Spleen (tissue), 11 donors: ENCODE data around the gene DSC3. TPM values are rescaled to one million over a fixed set of nuclear protein-coding genes. Genes with fewer than 3 reads are reported as not detected.

Experiments
- DNase-seq: peaks from one replicate; pipeline ENCODE4 v3.0.0-alpha.2; 2020
- H3K27ac ChIP-seq, 8 donors: fragments of 200-600 bp; sonication (generic) in 7 of 8; 1 replicate in 4 of 8; 2 replicates in 4 of 8; pipeline versions ENCODE4 v1.5.0 to v1.8.0; 2016 to 2021; ENCODE audit warnings: inconsistent platforms in 4 of 8, mild to moderate bottlenecking in 4 of 8, moderate library complexity in 1 of 8
- H3K27me3 ChIP-seq, 7 donors: fragments of 200-600 bp; sonication (generic) in 6 of 7; replicated peaks in 1 of 7; 1 replicate in 4 of 7; 2 replicates in 3 of 7; pipeline versions ENCODE4 v1.5.0 to v1.8.0; 2016 to 2021; ENCODE audit warnings: inconsistent platforms in 3 of 7, mild to moderate bottlenecking in 1 of 7
- H3K36me3 ChIP-seq, 6 donors: fragments of 200-600 bp; sonication (generic) in 5 of 6; 1 replicate in 4 of 6; 2 replicates in 2 of 6; pipeline versions ENCODE4 v1.5.0 to v1.8.0; 2016 to 2021; ENCODE audit warnings: inconsistent platforms in 2 of 6
- H3K4me1 ChIP-seq, 6 donors: fragments of 200-600 bp; sonication (generic) in 5 of 6; 1 replicate in 3 of 6; 2 replicates in 3 of 6; pipeline versions ENCODE4 v1.5.0 to v1.8.0; 2016 to 2021; ENCODE audit warnings: inconsistent platforms in 3 of 6
- H3K4me3 ChIP-seq, 8 donors: fragments of 200-600 bp; sonication (generic) in 7 of 8; 1 replicate in 4 of 8; 2 replicates in 4 of 8; pipeline versions ENCODE4 v1.5.0 to v1.8.0; 2016 to 2021; ENCODE audit warnings: inconsistent platforms in 4 of 8, mild to moderate bottlenecking in 4 of 8, moderate library complexity in 2 of 8
- H3K9me3 ChIP-seq, 8 donors: fragments of 200-600 bp; sonication (generic) in 7 of 8; 1 replicate in 4 of 8; 2 replicates in 4 of 8; pipeline versions ENCODE4 v1.5.0 to v1.8.0; 2016 to 2021; ENCODE audit warnings: inconsistent platforms in 4 of 8
- POLR2A ChIP-seq, 3 donors: fragments of 450-650 bp; IDR thresholded peaks; one replicate each; pipeline ENCODE4 v1.5.1; 2017; ENCODE audit warnings: antibody characterized with exemption in 3 of 3, mild to moderate bottlenecking in 1 of 3
- POLR2AphosphoS5 ChIP-seq, 3 donors: sonication (generic); formaldehyde crosslinking; IDR thresholded peaks; one replicate each; pipeline ENCODE4 v1.5.1; 2017; ENCODE audit warnings: antibody characterized with exemption in 3 of 3
- WGBS, 5 donors: extraction: QIAGEN DNeasy Blood & Tissue Kit in 3 of 5; methylation state at CpG; one replicate each; pipeline versions ENCODE4 v1.1.5 to v1.1.7; 2013 to 2018; 5-methylcytosine and 5-hydroxymethylcytosine counted together
- intact Hi-C: fragments of 100-400 bp; cut with DNase I; formaldehyde crosslinking; loops from one replicate; pipeline ENCODE4 v1.15.0; 2023; ENCODE audit warnings: low total_unique reads
- polyA plus RNA-seq, 3 donors: library from polyadenylated mRNA; stranded (reverse); fragments of 200-250 nt; gene quantifications; one replicate each; pipeline ENCODE4 v1.2.1, GENCODE V29; 2013
- total RNA-seq, 7 donors: library from RNA; depleted of rRNA in 3 of 7; stranded (reverse); fragments of >200 nt in 3 of 7; fragmentation: NEBNext Ultra II Directional in 4 of 7; extraction: Animal tissue kit (Norgen Biotek cat#: 25700) in 4 of 7; gene quantifications; one replicate each; pipeline versions ENCODE4 v1.1.0 to v1.2.1, GENCODE V29; 2016 to 2021
- TF ChIP-seq, protein P1 (sequence below), 11 experiments: fragments of 200-600 bp in 7 of 11; fragments of 450-650 bp in 4 of 11; sonication (generic) in 4 of 11; IDR thresholded peaks in 8 of 11; conservative IDR thresholded peaks in 3 of 11; 1 replicate in 7 of 11; 2 replicates in 4 of 11; pipeline versions ENCODE4 v1.4.0 to v1.8.0; 2016 to 2021; ENCODE audit warnings: antibody characterized with exemption in 11 of 11, inconsistent platforms in 4 of 11, mild to moderate bottlenecking in 1 of 11
- donor health status: healthy with polysubstance abuse.
- donor health status: DM: no; HTN: no; CAD: no; lungs with moderate emphysema.
- donor health status: DM: no; HTN: no; CAD: no.
- donor health status: Bipolar disorder and iron deficiency.
- donor health status: healthy.
- donor health status: DM: no; HTN: no; CAD: no.
- donor health status: DM: yes; HTN: yes; CAD: no.

Gene DSC3
- total and polyA plus RNA-seq, 10 donors, result 0.03 to 0.14 (median 0.07) TPM; not detected in 6

DNA sequence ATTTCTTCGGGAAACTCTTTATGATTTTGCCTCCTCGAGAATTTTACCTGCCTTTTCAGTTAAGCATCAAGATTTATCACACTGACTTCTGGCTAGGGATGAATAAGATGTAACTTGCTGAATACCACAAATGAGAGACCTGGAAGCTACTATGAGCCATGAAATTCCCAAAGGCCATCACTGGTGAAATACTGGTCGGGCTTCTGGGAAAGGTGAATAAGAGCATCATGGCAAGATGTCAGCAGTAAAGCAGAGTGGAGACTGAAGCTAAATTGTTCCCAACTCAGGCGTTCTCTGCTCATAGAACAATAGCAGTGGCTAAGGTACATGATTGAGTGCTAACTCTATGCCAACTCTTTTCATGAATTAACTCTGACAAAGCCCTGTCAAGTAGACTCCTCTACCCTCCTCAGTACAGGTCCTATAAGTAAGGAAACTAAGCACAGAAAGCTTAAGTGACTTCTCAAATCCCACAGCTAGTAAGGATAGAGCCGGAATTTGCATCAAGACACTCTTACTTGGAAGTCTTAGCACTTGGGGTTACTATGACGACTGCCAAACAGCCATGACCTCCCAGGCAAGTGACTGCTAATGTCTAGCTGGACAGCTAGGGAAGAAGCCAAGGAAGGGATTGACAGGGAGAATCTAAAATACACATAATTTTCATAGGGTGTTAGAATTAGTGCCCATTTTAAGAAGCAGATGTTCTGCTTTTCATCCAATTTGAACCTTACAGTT lies 22.7 kb upstream of the DSC3 start:
- Histone ChIP-seq H3K27me3 (no peaks in the 10 kb centered on the region), H3K9me3 (no peaks in the 10 kb centered on the region), H3K36me3 (no peaks in the 10 kb centered on the region), H3K4me1 (no peaks in the 10 kb centered on the region), H3K4me3 (no peak overlapping the region), H3K27ac (no peak overlapping the region)
- TF ChIP-seq POLR2A (IDR thresholded peaks at IDR 0.05) (no peak), POLR2AphosphoS5 (IDR thresholded peaks at IDR 0.05) (no peak)
- TF ChIP-seq, protein P1, sequence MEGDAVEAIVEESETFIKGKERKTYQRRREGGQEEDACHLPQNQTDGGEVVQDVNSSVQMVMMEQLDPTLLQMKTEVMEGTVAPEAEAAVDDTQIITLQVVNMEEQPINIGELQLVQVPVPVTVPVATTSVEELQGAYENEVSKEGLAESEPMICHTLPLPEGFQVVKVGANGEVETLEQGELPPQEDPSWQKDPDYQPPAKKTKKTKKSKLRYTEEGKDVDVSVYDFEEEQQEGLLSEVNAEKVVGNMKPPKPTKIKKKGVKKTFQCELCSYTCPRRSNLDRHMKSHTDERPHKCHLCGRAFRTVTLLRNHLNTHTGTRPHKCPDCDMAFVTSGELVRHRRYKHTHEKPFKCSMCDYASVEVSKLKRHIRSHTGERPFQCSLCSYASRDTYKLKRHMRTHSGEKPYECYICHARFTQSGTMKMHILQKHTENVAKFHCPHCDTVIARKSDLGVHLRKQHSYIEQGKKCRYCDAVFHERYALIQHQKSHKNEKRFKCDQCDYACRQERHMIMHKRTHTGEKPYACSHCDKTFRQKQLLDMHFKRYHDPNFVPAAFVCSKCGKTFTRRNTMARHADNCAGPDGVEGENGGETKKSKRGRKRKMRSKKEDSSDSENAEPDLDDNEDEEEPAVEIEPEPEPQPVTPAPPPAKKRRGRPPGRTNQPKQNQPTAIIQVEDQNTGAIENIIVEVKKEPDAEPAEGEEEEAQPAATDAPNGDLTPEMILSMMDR (IDR thresholded peaks at IDR 0.05 in 8 of 11, conservative IDR thresholded peaks at IDR 0.05 in 3 of 11), result no peak
- 71 to 85% (median 72%) methylated on average over 6 of the region's 6 CpGs for WGBS, 5 donors
- intact Hi-C loops, result no loop called here
- no peak for DNase-seq

GRCh38 chr18:31064130-31064529 lies 21.6 kb upstream of the DSC3 start:
- no peak overlapping the region for H3K27ac ChIP-seq
- no peaks in the 10 kb centered on the region for H3K27me3 ChIP-seq
- H3K36me3 ChIP-seq, result no peaks in the 10 kb centered on the region
- H3K4me1 ChIP-seq, result no peaks in the 10 kb centered on the region
- H3K9me3 ChIP-seq, result no peaks in the 10 kb centered on the region
- TF ChIP-seq POLR2A (IDR thresholded peaks at IDR 0.05) (no peak), POLR2AphosphoS5 (IDR thresholded peaks at IDR 0.05) (no peak)
- TF ChIP-seq, protein P1 (IDR thresholded peaks at IDR 0.05 in 8 of 11, conservative IDR thresholded peaks at IDR 0.05 in 3 of 11), result no peak
- H3K4me3 ChIP-seq, result no peak overlapping the region
- no peak for DNase-seq
- WGBS, 5 donors, result 35 to 93% (median 69%) methylated on average over 1 of the region's 1 CpG
- intact Hi-C loops, result no loop called here

DNA sequence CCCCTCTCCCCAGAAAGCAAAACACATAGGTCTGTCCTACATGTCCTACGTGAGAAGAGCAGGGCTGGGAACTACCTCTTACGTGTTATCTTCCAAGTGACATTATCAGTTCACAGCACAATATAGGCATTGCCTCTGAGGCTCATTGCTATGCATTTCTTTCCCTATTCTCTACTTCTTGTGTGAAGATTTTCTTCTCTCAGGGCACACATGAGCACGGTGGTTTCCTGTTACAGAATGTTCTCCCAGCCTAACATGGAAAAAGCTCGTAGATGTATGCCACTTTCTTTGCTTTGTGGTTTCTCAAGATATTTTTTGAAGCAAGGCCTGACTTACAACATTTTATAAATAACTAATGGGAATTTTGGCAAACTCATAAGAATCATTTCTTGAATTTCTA lies 19.4 kb upstream of the DSC3 start:
- DNase-seq, result no peak
- 16 to 28% (median 23%) methylated on average over 4 of the region's 4 CpGs for WGBS, 5 donors
- TF ChIP-seq POLR2AphosphoS5 (IDR thresholded peaks at IDR 0.05) (no peak), POLR2A (IDR thresholded peaks at IDR 0.05) (no peak)
- TF ChIP-seq, protein P1 (IDR thresholded peaks at IDR 0.05 in 8 of 11, conservative IDR thresholded peaks at IDR 0.05 in 3 of 11), result no peak
- Histone ChIP-seq H3K4me3 (no peak overlapping the region), H3K36me3 (no peaks in the 10 kb centered on the region), H3K9me3 (no peaks in the 10 kb centered on the region), H3K4me1 (no peaks in the 10 kb centered on the region), H3K27me3 (no peaks in the 10 kb centered on the region), H3K27ac (no peak overlapping the region)
- intact Hi-C loops, result no loop called here

DNA sequence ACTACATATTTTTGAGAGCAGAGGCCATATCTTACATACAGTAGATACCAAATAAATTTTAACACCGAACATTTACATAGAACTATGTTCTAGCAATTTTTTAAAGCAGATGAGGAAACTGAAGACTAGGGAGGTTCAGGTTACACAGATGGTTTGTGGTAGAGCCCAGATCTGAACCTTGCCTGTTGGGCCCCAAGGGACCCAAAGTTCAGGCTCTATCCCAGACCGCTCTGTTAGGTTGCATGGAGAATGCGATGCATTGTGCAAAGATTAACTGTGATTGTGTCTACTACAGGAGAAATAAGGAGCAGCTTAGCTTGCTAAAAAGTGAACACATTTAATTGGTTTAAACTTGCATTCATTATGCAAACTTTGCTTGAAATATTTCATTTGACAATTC lies 16.4 kb upstream of the DSC3 start:
- Histone ChIP-seq H3K9me3 (peaks cover 0 to 4% (median 0%) of the 10 kb centered on the region in 8 donors), H3K27ac (no peak overlapping the region), H3K36me3 (no peaks in the 10 kb centered on the region), H3K27me3 (no peaks in the 10 kb centered on the region), H3K4me3 (no peak overlapping the region), H3K4me1 (no peaks in the 10 kb centered on the region)
- WGBS, 5 donors, result 90 to 97% (median 96%) methylated on average over 3 of the region's 3 CpGs
- TF ChIP-seq POLR2AphosphoS5 (IDR thresholded peaks at IDR 0.05), result no peak
- no peak for TF ChIP-seq POLR2A (IDR thresholded peaks at IDR 0.05)
- TF ChIP-seq, protein P1 (IDR thresholded peaks at IDR 0.05 in 8 of 11, conservative IDR thresholded peaks at IDR 0.05 in 3 of 11), result no peak
- DNase-seq, result no peak
- intact Hi-C loops, result no loop called here
